ENCODE results near the gene ZFHX2. TPM values are rescaled to one million over a fixed set of nuclear protein-coding genes. Genes with fewer than 3 reads are reported as not detected.

Gene ZFHX2
- total and polyA plus RNA-seq, 2 of the 13 experiments (the other 11 are each of a cell fraction or from before 2014, with no cell fraction given): 0.17 to 0.44 TPM

DNA sequence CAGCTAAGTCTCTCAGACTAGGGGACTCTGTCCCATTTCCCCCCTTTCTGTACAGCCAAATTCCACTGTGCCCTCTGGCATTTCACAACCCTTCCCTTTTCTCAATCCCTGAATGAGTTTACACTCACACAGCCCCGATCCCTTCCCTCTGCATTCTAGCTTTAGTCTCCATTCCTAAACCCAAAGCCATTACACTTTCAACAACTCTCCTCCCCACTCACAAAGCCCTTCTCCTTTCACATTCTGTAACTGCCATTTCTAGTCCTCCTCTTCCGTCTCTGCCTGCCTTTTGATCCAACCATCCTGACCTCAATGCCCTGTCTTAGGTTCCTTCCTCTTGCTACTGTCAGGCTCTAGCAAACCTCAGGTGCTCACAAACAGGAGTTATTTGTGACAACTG lies 3.6 kb downstream of the ZFHX2 start (continued):
- TF ChIP-seq, protein P1, sequence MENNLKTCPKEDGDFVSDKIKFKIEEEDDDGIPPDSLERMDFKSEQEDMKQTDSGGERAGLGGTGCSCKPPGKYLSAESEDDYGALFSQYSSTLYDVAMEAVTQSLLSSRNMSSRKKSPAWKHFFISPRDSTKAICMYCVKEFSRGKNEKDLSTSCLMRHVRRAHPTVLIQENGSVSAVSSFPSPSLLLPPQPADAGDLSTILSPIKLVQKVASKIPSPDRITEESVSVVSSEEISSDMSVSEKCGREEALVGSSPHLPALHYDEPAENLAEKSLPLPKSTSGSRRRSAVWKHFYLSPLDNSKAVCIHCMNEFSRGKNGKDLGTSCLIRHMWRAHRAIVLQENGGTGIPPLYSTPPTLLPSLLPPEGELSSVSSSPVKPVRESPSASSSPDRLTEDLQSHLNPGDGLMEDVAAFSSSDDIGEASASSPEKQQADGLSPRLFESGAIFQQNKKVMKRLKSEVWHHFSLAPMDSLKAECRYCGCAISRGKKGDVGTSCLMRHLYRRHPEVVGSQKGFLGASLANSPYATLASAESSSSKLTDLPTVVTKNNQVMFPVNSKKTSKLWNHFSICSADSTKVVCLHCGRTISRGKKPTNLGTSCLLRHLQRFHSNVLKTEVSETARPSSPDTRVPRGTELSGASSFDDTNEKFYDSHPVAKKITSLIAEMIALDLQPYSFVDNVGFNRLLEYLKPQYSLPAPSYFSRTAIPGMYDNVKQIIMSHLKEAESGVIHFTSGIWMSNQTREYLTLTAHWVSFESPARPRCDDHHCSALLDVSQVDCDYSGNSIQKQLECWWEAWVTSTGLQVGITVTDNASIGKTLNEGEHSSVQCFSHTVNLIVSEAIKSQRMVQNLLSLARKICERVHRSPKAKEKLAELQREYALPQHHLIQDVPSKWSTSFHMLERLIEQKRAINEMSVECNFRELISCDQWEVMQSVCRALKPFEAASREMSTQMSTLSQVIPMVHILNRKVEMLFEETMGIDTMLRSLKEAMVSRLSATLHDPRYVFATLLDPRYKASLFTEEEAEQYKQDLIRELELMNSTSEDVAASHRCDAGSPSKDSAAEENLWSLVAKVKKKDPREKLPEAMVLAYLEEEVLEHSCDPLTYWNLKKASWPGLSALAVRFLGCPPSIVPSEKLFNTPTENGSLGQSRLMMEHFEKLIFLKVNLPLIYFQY (CRISPR knock-in tag; IDR thresholded peaks at IDR 0.05; ENCODE audit: borderline replicate concordance): no peak
- no peak for TF ChIP-seq MXD4 (CRISPR knock-in tag; IDR thresholded peaks at IDR 0.05)
- no peak for TF ChIP-seq MYC (CRISPR knock-in tag; IDR thresholded peaks at IDR 0.05; ENCODE audit: borderline replicate concordance)
- no peak for TF ChIP-seq SMC3 (IDR thresholded peaks at IDR 0.05; ENCODE audit: low read length)
- no peak for TF ChIP-seq ZNF883 (CRISPR knock-in tag; IDR thresholded peaks at IDR 0.05; ENCODE audit: not compliant biosample characterization)
- TF ChIP-seq ZFAT (CRISPR knock-in tag; conservative IDR thresholded peaks at IDR 0.05): no peak
- TF ChIP-seq ZNF713 (CRISPR knock-in tag; IDR thresholded peaks at IDR 0.05): no peak
- no peak for TF ChIP-seq REXO4 (CRISPR knock-in tag; IDR thresholded peaks at IDR 0.05; ENCODE audit: borderline replicate concordance)
- TF ChIP-seq BHLHE40 (IDR thresholded peaks at IDR 0.05; ENCODE audit: low read length): no peak
- TF ChIP-seq, protein P2, sequence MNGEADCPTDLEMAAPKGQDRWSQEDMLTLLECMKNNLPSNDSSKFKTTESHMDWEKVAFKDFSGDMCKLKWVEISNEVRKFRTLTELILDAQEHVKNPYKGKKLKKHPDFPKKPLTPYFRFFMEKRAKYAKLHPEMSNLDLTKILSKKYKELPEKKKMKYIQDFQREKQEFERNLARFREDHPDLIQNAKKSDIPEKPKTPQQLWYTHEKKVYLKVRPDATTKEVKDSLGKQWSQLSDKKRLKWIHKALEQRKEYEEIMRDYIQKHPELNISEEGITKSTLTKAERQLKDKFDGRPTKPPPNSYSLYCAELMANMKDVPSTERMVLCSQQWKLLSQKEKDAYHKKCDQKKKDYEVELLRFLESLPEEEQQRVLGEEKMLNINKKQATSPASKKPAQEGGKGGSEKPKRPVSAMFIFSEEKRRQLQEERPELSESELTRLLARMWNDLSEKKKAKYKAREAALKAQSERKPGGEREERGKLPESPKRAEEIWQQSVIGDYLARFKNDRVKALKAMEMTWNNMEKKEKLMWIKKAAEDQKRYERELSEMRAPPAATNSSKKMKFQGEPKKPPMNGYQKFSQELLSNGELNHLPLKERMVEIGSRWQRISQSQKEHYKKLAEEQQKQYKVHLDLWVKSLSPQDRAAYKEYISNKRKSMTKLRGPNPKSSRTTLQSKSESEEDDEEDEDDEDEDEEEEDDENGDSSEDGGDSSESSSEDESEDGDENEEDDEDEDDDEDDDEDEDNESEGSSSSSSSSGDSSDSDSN (CRISPR knock-in tag; IDR thresholded peaks at IDR 0.05): 0 out of 2 replicates have a peak, but pooled peaks have one; percentile 48
- TF ChIP-seq, protein P3, sequence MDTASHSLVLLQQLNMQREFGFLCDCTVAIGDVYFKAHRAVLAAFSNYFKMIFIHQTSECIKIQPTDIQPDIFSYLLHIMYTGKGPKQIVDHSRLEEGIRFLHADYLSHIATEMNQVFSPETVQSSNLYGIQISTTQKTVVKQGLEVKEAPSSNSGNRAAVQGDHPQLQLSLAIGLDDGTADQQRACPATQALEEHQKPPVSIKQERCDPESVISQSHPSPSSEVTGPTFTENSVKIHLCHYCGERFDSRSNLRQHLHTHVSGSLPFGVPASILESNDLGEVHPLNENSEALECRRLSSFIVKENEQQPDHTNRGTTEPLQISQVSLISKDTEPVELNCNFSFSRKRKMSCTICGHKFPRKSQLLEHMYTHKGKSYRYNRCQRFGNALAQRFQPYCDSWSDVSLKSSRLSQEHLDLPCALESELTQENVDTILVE (CRISPR knock-in tag; IDR thresholded peaks at IDR 0.05): no peak
- no peak for TF ChIP-seq PHF21A (CRISPR knock-in tag; IDR thresholded peaks at IDR 0.05)
- TF ChIP-seq HNRNPL (IDR thresholded peaks at IDR 0.05; ENCODE audit: low read depth, low read length): no peak

Measured in HepG2 (cell line).